Kasumi-1 (cell line): Measurements from ENCODE around the gene XYLB.
A peak's percentile ranks its signal among the peaks of the same experiment; 100 is the strongest.
"Not testable (repeated sequence)": the region's sequence is repeated elsewhere in the genome, so short reads cannot be mapped to it uniquely, and the experiment has no call there.

Experiments used
- DNase-seq, 2 experiments: peaks; one replicate each; lab custom pipeline; 2025; lab: John Stamatoyannopoulos, UW

The XYLB gene

DNA sequence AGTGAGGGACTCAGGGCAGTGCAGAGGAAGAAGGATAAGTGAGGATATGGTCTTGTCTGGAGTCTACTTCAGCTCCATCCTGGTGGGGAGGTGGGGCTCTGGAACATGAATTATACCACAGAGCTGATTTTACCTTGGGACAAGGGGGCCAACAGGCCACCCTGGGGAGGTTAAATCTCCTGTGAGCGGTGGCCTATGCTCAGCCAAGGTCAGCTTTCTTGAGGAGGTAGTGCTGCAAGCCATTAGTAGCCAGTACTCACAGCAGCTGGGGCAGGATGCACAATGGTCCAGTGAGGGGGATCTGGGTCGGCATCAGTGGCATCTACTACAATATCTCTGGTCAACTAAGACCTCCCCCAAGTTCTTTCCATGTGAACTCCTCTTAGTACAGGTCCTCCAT is 49.7 kb downstream of the XYLB start:
- no peak for DNase-seq

DNA sequence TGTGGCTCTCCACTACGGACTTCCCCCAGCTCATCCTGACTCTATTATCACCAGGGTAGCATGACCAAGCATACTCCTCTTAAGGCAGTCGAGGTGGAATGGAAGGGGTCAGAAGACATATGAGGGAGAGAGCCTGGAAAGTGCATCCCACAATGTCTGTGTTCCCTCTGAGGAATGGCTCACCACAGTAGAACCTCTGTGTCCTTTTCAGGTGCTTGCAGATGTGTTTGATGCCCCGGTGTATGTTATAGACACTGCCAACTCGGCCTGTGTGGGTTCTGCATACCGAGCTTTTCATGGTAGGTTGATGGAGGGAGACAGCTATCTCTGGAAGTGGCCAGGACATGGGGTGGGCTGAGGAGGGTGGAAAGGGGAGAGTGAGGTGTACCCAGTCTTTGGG is 50.3 kb downstream of the XYLB start:
- no peak for DNase-seq

DNA sequence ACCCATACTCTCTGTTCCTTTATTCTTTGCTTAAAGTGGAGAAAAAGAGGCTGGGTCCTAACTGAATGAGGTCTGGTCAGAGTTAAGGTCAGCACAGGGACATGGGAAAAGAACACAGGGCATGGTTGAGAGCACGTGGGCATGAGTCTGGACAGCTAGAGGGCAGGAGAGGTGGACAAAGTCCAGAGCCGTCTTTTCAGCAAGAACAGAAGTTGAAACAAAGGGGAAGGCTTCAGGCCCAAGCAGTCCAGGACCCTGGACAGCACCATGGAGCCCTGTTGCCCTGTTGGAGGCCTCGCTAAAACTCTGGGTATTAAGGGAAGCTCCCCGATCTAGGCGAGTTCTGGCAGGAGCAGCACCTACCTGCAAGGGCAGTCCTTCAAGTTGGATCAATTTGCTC is 50.7 kb downstream of the XYLB start:
- DNase-seq: peak; percentile 35 to 43

DNA sequence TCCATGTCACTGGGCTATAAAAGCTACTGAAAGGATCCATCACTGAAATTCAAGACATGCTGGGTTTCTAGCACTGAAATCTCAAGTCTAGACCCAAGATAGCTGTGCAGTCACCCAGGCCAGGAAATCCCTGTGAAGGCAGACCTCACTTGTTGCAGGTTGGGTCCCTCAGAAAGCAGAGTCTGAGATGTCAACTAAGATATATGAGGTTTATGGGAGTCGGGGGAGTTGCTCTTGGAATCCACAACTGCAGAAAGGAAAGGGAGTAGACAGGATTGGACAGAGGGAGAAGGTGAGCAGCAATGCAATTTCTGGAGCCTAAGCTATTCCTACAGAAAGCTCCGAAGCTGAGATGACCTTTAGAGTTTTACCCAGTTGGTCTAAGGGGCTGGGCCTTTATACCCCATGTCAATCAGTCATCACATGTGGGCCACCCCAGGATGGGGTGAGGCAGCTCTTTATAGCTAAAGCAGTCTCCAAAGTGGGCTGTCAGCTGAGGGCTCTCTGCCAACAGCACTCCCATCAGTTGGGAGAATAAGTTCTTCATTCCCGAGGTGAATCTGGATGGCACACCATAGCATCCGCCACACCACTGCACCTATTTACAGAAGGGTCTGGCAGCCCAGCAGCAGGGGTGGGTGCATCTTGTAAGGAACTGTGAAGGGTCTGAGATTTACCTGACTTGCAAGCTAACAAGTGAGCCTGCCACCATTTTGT is 54.8 kb downstream of the XYLB start:
- DNase-seq: no peak

DNA sequence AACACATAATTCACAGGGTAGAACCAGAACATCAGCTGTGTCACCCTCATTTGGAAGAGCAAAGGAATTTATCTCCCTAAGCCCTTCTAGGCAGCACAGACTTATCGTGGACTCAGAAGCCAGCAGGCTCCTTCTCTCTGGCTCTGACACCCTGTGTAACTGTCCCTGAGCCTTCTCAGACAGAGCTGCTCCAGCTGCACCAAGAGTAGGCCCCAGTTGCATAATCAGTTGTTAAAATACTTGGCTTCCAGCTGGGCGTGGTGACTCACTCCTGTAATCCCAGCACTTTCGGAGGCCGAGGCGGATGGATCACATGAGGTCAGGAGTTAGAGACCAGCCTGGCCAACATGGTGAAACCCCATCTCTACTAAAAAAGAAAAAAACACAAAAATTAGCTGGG is 57.7 kb downstream of the XYLB start:
- DNase-seq: no peak

DNA sequence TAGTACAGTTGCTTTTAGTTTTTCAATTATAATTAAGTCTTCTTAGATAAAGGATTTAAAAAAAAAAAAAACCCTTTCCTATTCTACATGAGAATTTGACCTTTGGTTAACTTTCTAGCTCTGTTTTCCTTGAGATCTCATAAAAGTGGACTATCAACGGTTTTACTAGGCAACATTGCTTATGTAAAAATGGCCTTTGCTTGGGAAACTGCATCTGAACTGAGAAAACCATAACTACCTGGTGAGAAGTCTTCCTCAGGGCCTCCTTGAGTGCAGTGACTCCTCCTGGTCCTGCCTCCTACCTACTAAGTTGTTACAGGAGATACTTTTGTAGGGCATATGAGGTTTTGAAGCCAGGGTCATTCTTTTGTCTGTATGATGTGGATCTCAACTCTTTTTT is 65.0 kb downstream of the XYLB start:
- no peak for DNase-seq

DNA sequence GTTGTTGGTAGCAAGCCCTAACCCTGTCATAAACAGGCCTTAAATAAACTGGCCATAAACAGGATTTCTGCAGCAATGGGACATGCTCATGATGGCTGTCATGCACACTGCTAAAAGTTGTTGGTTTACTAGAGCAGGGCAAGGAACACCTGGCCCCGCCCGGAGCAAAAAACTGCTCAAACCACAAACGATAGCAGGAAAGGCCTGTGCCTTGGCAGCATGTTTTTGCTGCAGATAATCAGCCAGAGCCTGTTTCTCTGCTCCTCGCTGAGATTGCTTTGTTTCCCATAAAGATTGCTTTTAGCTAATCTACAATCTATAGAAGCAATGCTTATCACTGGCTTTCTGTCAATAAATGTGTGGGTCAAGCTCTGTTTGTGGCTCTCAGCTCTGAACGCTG is 74.2 kb downstream of the XYLB start:
- DNase-seq: not testable (repeated sequence)

DNA sequence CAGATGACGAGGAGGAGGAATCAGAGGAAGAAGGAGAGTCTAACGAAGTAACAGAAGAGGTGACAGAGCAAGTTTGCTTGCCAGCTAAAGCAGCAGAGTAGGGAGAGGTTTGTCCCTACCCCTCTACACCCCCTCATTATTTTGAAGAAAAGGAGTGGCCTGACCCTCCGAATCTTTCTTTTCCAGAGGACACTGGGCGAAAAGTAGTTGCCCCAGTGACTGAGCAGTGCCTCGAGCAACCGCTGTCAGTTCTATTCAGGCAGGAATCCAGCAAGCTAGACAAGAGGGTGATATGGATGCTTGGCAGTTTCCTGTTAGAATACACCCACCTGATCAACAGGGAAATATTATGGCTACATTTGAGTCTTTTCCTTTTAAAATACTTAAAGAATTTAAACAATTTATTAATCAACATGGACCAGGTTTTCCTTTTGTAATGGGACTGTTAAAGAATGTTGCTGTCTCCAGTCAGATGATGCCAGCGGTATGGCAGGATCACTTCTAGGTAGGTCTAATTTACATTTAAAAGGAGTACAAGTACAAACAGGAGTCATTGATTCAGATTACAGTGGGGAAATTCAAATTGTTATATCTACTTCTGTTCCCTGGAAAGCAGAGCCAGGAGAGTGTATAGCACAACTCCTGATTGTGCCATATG is 75.2 kb downstream of the XYLB start:
- DNase-seq: no peak

DNA sequence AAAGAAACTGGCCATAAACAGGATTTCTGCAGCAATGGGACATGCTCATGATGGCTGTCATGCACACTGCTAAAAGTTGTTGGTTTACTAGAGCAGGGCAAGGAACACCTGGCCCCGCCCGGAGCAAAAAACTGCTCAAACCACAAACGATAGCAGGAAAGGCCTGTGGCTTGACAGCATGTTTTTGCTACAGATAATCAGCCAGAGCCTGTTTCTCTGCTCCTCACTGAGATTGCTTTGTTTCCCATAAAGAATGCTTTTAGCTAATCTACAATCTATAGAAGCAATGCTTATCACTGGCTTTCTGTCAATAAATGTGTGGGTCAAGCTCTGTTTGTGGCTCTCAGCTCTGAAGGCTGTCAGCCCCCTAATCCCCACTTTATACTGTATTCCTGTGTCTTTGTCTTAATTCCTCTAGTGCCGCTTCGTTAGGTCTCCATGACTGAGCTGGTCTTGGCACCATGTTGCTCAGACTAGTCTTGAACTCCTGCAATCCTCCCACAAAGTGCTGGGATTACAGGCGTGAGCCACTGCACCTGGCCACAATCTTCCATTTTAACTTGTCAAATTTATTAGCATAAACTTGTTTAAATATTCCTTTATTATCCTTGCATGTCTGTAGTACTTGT is 80.3 kb downstream of the XYLB start:
- DNase-seq: not testable (repeated sequence)

DNA sequence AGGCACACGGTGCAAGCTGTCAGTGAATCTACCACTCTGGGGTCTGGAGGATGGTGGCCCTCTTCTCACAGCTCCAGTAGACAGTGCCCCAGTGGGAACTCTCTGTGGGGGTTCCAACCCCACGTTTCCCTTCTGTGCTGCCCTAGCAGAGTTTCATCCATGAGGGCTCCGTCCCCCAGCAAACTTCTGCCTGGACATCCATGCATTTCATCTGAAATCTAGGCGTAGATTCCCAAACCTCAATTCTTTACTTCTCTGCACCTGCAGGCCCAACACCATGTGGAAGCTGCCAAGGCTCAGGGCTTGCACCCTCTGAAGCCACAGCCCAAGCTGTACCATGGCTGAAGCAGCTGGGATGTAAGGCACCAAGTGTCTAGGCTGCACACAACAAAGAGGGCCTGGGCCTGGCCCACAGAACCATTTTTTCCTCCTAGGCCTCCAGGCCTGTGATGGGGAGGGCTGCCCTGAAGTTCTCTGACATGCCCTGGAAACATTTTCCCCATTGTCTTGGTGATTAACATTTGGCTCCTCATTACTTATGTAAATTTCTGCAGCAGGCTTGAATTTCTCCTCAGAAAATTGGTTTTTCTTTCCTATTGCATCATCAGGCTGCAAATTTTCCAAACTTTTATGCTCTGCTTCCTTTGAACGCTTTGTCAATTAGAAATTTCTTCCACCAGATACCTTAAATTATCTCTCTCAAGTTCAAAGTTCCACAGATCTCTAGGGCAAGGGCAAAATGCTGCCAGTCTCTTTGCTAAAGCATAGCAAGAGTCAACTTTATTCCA is 86.5 kb downstream of the XYLB start:
- DNase-seq: not testable (repeated sequence)

DNA sequence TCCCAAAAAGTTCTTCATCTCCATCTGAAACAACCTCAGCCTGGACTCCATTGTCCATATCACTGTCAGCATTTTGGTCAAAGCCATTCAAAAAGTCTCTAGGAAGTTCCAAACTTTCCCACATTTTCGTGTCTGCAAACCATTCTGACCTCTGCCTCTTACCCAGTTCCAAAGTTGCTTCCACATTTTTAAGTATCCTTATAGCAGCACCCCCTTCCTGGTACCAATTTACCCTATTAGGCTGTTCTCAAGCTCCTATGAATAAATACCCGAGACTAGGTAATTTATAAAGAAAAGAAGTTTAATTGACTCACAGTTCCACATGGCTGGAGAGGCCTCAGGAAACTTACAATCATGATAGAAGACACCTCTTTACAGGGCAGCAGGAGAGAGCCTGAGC is 87.1 kb downstream of the XYLB start:
- DNase-seq: not testable (repeated sequence)

DNA sequence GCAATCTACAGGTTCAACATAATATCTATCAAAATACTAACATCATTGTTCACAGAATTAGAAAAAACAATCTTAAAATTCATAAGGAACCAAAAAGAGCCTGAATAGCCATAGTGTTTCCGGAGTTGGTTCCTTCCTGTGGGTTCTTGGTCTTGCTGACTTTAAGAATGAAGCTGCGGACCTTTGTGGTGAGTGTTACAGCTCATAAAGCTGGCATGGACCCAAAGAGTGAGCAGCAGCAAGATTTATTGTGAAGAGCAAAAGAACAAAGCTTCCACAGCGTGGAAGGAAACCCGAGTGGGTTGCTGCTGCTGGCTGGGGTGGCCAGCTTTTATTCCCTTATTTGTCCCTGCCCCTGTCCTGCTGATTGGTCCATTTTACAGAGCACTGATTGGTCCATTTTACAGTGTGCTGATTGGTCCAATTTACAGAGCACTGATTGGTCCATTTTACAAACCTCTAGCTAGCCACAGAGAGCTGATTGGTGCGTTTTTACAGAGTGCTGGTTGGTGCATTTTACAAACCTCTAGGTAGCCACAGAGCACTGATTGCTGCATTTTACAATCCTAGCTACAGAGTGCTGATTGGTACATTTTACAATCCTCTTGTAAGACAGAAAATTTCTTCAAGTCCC is 92.0 kb downstream of the XYLB start:
- peak; percentile 86 to 90 for DNase-seq

DNA sequence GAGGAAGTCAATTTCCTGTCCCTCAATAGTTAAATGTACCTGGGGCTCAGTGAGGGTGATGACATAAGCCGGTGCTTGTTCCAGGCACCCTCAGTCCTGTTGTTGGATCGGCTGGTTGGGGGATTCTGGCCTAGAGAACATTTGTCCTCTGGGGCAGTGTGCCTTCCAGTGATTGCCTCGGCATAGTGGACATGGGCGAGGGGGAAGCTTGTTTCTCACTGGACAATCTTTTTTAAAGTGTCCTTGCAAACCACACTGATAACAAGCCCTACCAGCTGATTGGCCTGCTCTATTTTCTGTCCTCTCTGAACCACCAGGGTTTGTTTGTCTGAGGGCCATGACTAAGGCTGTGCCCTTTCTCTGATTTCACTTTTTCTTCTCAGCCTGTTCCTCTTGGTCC is 96.6 kb downstream of the XYLB start:
- DNase-seq: not testable (repeated sequence)

DNA sequence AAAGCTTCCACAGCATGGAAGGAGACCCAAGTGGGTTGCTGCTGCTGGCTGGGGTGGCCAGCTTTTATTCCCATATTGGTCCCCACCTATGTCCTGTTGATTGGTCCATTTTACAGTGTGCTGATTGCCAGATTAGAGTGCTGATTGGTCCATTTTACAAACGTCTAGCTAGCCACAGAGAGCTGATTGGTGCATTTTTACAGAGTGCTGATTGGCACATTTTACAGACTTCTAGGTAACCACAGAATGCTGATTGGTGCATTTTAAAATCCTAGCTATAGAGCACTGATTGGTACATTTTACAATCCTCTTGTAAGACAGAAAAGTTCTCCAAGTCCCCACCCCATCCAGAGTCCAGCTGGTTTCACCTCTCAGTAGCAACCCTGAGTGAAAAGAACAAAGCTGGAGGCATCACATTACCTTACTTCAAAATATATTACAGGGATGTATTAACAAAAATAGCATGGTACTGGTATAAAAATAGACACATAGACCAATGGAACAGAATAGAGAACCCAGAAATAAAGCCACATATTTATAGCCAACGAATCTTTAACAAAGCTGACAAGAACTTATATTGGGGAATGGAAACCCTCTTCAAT is 99.6 kb downstream of the XYLB start:
- DNase-seq: no peak

DNA sequence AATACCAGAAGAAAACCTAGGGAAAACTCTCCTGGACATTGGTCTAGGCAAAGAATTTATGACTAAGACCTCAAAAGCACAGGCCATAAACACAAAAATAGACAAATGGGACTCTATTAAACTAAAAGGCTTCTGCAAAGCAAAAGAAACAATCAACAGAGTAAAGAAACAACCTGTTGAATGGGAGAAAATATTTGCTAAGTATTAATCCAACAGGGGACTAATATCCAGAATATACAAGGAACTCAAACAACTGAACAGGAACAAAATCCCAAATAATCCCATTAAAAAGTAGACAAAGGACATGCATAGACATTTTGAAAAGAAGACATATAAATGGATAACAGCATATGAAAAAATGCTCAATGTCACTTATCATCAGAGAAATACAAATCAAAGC is 100.2 kb downstream of the XYLB start:
- no peak for DNase-seq

DNA sequence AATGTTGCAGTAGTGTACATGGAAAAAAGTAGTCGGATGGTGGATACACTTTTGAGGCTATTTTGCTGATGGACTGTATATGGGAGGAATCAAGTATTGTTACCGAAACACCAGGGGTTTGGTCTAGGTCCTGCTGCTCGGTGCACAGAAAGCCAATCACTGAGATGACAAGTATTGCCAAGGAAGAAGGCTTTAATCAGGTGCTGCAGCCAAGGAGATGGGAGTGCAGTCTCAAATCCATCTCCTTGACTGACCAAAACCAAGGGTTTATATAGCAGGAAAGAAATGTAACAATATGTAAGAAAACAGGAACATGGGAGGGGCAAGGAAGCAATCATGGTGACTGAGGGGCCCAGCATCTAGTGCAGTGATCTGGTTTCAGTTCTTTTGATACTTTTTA is 104.3 kb downstream of the XYLB start:
- no peak for DNase-seq

DNA sequence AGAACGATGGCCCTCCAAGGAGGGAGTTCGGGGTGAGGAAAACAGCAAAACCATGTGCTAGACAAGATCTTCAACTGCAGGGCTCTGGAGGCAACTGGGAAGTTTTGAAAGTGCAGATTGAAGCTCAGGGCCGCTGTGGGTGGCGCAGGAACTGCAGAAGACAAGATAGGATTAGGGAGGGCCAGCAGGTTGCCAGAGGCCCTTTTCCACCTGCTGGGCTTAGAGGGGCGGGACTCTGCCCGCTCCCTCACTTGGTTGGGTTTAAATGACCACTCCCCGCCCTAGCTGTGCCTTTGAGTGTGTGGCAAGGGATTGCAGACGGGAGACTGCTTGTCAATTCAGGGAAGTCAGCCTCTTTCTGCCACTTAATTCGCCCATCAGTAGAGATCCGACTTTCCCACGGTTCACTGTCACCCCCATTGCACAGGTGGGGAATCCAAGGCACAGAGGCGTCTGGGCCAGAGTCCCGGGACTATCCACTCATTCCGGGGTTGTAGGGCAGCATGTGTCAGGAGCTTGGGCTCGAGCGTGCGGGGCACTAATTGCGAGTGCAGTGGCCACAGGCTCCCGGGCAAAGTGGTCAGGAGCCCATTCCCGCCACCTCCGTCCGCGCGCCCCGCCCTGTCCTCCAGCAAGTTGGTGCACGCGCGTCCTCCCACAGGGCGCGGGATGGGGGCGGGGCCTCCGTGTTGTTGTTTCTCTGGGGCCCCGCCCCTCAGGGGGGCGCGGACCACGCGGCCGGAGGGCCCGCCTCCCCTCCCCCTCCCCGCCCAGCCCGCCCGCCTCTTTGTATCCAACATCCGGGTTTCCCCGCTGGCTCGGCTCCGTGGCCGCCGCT is 106.7 kb downstream of the XYLB start, which contains the start of gene ACVR2B:
Gene ACVR2B (plus strand): TSS at position 816 of the 838 bp plus-strand sequence. CDS start 433 bp downstream, outside the sequence.
- peak; percentile 58 to 62 for DNase-seq

DNA sequence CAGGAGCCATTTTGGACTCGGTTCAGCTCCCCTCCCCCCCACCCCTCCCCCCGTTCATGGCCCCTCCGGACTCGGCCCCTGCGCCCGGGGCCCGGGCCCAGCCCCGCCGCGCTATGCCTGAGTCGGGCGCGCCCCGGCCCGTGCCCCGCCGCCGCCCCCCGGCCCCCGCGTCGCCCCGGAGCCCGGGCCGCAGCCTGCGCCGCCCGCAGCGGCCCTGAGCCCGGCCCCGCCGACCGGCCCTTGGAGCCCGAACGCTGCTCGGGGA is 107.3 kb downstream of the XYLB start:
- DNase-seq: no peak

DNA sequence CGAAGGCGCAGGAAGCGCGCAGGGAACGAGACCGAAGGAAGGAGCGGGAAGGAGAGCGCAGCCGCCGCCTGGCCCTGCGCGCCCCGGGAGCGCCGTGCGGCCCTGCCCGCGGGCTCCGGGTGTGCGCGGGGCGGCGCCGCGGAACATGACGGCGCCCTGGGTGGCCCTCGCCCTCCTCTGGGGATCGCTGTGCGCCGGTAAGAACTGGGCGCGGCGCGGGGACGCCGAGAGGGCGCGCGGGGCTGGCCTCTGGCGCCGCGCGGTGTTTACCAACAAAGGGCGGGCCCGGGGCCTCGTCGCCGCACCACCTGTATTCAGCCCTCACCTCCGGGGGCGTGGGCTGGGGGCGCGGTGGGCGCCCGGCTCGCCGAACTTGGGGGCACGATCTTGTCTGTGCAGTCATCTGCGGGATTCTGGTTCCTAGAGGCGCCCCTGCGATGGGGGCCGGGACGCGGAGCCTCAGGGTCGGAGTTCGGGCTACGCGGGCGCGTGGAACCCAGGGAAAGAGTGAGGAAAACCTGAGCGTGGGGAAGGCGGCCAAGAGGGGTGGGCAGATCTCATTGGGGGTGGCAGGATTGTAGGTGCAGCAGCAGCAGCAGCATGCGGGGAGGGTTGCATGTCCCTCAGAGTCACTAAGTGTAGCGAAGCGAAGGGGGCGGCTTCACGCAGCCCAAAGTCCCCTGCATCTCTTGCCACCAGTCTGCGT is 107.7 kb downstream of the XYLB start:
- DNase-seq: no peak
